ENCODE results near the gene TRAPPC2L. TPM values are rescaled to one million over a fixed set of nuclear protein-coding genes. Genes with fewer than 3 reads are reported as not detected.

Gene TRAPPC2L
- total RNA-seq, 6 experiments from 2014 or later = 58.0 to 75.9 (median 65.6) TPM

GRCh38 chr16:88816736-88817535 lies 40.0 kb upstream of the TRAPPC2L start:
- Mint-ChIP-seq H3K27ac (no peak overlapping the region), H3K9me3 (no peaks in the 10 kb centered on the region), H3K4me3 (no peak overlapping the region), H3K4me1 (ENCODE audit: low read depth) (no peaks in the 10 kb centered on the region), H3K27me3 (ENCODE audit: insufficient read depth) (peaks cover 2% of the 10 kb centered on the region), H3K36me3 (ENCODE audit: low read depth) (no peaks in the 10 kb centered on the region)
- TF ChIP-seq, protein P1, sequence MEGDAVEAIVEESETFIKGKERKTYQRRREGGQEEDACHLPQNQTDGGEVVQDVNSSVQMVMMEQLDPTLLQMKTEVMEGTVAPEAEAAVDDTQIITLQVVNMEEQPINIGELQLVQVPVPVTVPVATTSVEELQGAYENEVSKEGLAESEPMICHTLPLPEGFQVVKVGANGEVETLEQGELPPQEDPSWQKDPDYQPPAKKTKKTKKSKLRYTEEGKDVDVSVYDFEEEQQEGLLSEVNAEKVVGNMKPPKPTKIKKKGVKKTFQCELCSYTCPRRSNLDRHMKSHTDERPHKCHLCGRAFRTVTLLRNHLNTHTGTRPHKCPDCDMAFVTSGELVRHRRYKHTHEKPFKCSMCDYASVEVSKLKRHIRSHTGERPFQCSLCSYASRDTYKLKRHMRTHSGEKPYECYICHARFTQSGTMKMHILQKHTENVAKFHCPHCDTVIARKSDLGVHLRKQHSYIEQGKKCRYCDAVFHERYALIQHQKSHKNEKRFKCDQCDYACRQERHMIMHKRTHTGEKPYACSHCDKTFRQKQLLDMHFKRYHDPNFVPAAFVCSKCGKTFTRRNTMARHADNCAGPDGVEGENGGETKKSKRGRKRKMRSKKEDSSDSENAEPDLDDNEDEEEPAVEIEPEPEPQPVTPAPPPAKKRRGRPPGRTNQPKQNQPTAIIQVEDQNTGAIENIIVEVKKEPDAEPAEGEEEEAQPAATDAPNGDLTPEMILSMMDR (IDR thresholded peaks at IDR 0.05) = no peak
- DNase-seq = no peak

GRCh38 chr16:88817785-88818574 lies 38.9 kb upstream of the TRAPPC2L start:
- no peak for DNase-seq
- Mint-ChIP-seq H3K36me3 (ENCODE audit: low read depth) (no peaks in the 10 kb centered on the region), H3K27me3 (ENCODE audit: insufficient read depth) (peaks cover 3% of the 10 kb centered on the region; the same call in 1 of the 2 replicates), H3K4me3 (no peak overlapping the region), H3K9me3 (no peaks in the 10 kb centered on the region), H3K4me1 (ENCODE audit: low read depth) (no peaks in the 10 kb centered on the region), H3K27ac (no peak overlapping the region)
- TF ChIP-seq, protein P1 (IDR thresholded peaks at IDR 0.05) = no peak

- Mint-ChIP-seq H3K9me3 (no peaks in the 10 kb centered on the region), H3K36me3 (ENCODE audit: low read depth) (no peaks in the 10 kb centered on the region), H3K27me3 (ENCODE audit: insufficient read depth) (peaks cover 5% of the 10 kb centered on the region), H3K4me1 (ENCODE audit: low read depth) (no peaks in the 10 kb centered on the region), H3K4me3 (no peak overlapping the region), H3K27ac (no peak overlapping the region)
- DNase-seq = no peak
- TF ChIP-seq, protein P1 (IDR thresholded peaks at IDR 0.05) = no peak
These were observed 38.4 kb upstream of the TRAPPC2L start for GRCh38 chr16:88818575-88818874.

DNA sequence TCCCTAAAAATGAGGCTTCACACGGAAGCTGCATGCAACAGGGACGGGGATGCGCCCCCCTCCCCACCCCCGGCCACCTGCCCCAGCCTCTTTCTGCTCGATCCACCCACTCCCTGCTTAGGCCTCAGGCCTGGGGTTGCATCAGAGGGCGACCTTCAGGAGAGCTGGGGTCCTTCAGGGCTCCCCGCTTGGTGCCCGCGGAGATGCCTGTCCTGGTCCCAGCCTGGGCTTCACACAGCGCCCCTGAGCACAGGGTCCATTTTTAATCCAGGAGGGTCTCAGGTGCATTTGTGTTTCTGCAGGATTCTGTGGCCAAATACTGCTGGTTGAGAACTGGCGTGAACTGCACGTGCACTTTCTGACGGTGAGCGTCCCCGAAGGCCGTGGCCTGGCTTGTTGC lies 37.8 kb upstream of the TRAPPC2L start:
- H3K4me1 Mint-ChIP-seq (ENCODE audit: low read depth) = no peaks in the 10 kb centered on the region
- H3K9me3 Mint-ChIP-seq = no peaks in the 10 kb centered on the region
- no peak for DNase-seq
- no peaks in the 10 kb centered on the region for H3K36me3 Mint-ChIP-seq (ENCODE audit: low read depth)
- TF ChIP-seq, protein P1 (IDR thresholded peaks at IDR 0.05) = no peak
- H3K27me3 Mint-ChIP-seq (ENCODE audit: insufficient read depth) = peaks cover 5% of the 10 kb centered on the region
- H3K27ac Mint-ChIP-seq = no peak overlapping the region
- H3K4me3 Mint-ChIP-seq = no peak overlapping the region

GRCh38 chr16:88820385-88821025 lies 36.4 kb upstream of the TRAPPC2L start:
- TF ChIP-seq, protein P1 (IDR thresholded peaks at IDR 0.05) = no peak
- no peaks in the 10 kb centered on the region for H3K4me1 Mint-ChIP-seq (ENCODE audit: low read depth)
- H3K4me3 Mint-ChIP-seq = no peak overlapping the region
- H3K27ac Mint-ChIP-seq = no peak overlapping the region
- no peak for DNase-seq
- peaks cover 3% of the 10 kb centered on the region; the same call in 1 of the 2 replicates for H3K27me3 Mint-ChIP-seq (ENCODE audit: insufficient read depth)
- H3K36me3 Mint-ChIP-seq (ENCODE audit: low read depth) = no peaks in the 10 kb centered on the region
- H3K9me3 Mint-ChIP-seq = no peaks in the 10 kb centered on the region
